ENCODE data around the gene CXCL10.

DNA sequence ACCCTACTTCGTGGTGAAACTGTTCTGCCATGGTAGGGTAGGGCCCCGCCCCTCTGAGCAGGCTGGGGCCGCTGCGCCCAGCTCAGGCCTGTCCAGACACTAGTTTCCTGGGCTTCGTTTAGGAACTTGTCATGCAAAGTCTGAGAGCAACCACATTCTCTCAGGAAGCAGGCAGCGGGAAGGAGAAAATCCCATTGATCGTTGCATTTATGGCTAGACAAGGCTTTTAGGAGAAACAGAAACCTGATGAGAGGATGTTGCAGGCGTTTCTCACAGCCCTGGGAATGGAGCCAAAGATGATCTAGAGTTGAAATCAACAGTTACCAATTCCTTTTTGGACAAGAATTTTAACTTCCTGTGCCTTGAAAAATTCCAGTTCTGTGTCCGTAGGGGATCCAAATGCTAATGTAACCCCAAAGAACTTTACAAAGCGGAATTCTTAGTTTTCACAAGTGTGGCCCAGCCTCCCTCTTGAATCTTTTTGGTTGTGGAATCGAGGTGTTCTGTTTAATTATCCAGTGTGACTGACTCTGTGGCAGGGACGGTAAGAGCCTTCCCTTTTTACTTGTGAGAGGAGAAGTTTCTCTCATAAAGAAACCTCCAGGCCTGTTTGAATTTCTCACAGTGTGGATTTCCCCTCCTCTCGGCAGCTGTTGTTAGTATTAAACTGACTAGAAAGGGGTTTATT lies 11.5 kb downstream of the CXCL10 start:
- TF ChIP-seq, protein P1, sequence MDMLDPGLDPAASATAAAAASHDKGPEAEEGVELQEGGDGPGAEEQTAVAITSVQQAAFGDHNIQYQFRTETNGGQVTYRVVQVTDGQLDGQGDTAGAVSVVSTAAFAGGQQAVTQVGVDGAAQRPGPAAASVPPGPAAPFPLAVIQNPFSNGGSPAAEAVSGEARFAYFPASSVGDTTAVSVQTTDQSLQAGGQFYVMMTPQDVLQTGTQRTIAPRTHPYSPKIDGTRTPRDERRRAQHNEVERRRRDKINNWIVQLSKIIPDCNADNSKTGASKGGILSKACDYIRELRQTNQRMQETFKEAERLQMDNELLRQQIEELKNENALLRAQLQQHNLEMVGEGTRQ (IDR thresholded peaks at IDR 0.05; ENCODE audit: low read depth, low read length), result no peak
- TF ChIP-seq CTCF (conservative IDR thresholded peaks at IDR 0.05; ENCODE audit: low read depth, low read length) (no peak), ELK1 (IDR thresholded peaks at IDR 0.05; ENCODE audit: borderline replicate concordance, low read depth, low read length) (no peak), POLR2A (IDR thresholded peaks at IDR 0.05; ENCODE audit: low read depth, low read length) (no peak), NFE2L2 (IDR thresholded peaks at IDR 0.05; ENCODE audit: low read depth, low read length) (no peak), MAZ (IDR thresholded peaks at IDR 0.05; ENCODE audit: borderline replicate concordance, low read depth, low read length) (no peak), CHD1 (IDR thresholded peaks at IDR 0.05; ENCODE audit: low read depth, low read length) (no peak), CEBPB (IDR thresholded peaks at IDR 0.05; ENCODE audit: low read depth, low read length) (peak; percentile 8; the same call in 1 of the 2 replicates), RAD21 (IDR thresholded peaks at IDR 0.05; ENCODE audit: low read length) (no peak)
